HCT116 (cell line): ENCODE measurements around the gene LUC7L2. TPM values are rescaled to one million over a fixed set of nuclear protein-coding genes. Genes with fewer than 3 reads are reported as not detected.

Experiments
- ATAC-seq: fragments of 200-7000 bp; cut with Tn5 transposase; 2 replicates; pipeline ENCODE4 v1.9.1; 2020; ENCODE audit warnings: mild to moderate bottlenecking, moderate library complexity
- BruUV-seq: library from RNA; stranded (reverse); fragments of 400-500 nt; replicated peaks from 2 replicates; lab custom pipeline; 2021; lab: Mats Ljungman, UMichigan
- CTCF ChIA-PET: fragments of 300-600 bp; sonication (Branson Sonifier 250); formaldehyde crosslinking; loops from one replicate; lab custom pipeline; 2021; ENCODE audit warnings: antibody characterized with exemption; lab: Charles Lee
- POLR2A ChIA-PET: fragments of 300-600, 350-600 bp; sonication (Branson Sonifier 250); formaldehyde crosslinking; loops from one replicate; lab custom pipeline; 2021; ENCODE audit warnings: antibody characterized with exemption; lab: Charles Lee
- RAD21 ChIA-PET, 2 experiments: fragments of 300-600 bp; sonication (Branson Sonifier 250); formaldehyde crosslinking; loops; one replicate each; lab custom pipeline; 2023; ENCODE audit warnings: low total read pairs in 2 of 2; ENCODE audit not compliant: uncharacterized antibody in 2 of 2, unreplicated experiment in 2 of 2, low non-redundant PET in 1 of 2; lab: Charles Lee
- DNase-seq: peaks from one replicate; pipeline ENCODE4 v3.0.0-alpha.2; 2010; ENCODE audit warnings: low read depth, low spot score
- H2AFZ ChIP-seq: fragments of 200-600 bp; shearing (Covaris generic), sonication (generic); 2 replicates; pipeline ENCODE4 v1.6.1; 2017; ENCODE audit warnings: low read depth, mixed run types, mixed read lengths, antibody characterized with exemption, low read length; ENCODE audit not compliant: poor library complexity, severe bottlenecking
- H3K27ac ChIP-seq: 2 replicates; pipeline ENCODE4 v1.5.1; 2012; ENCODE audit warnings: low read depth, low read length
- H3K27me3 ChIP-seq: fragments of 200-600 bp; sonication (generic); 2 replicates; pipeline ENCODE4 v1.6.1; 2016; ENCODE audit warnings: mixed run types, low read length, mixed read lengths; ENCODE audit not compliant: insufficient read depth
- H3K36me3 ChIP-seq, 2 experiments: fragments of 200-500 bp in 1 of 2; fragments of 200-600 bp in 1 of 2; sonication (Bioruptor generic) in 1 of 2; sonication (generic) in 1 of 2; 2 replicates each; pipeline versions ENCODE4 v1.5.1 to v1.6.1; 2014 to 2016; ENCODE audit warnings: low read length in 2 of 2, inconsistent platforms in 1 of 2, mixed read lengths in 1 of 2, mixed run types in 1 of 2; ENCODE audit not compliant: insufficient read depth in 2 of 2, control insufficient read depth in 1 of 2
- H3K4me1 ChIP-seq, 2 experiments: fragments of 200-600 bp in 1 of 2; sonication (generic) in 1 of 2; 2 replicates each; pipeline versions ENCODE4 v1.5.1 to v1.6.1; 2012 to 2017; ENCODE audit warnings: low read length in 2 of 2, inconsistent platforms in 1 of 2, mild to moderate bottlenecking in 1 of 2, mixed read lengths in 1 of 2, mixed run types in 1 of 2, moderate library complexity in 1 of 2; ENCODE audit not compliant: insufficient read depth in 2 of 2, control insufficient read depth in 1 of 2
- H3K4me2 ChIP-seq: fragments of 200-600 bp; sonication (generic); 2 replicates; pipeline ENCODE4 v1.6.1; 2017; ENCODE audit warnings: mixed run types, low read length, mixed read lengths
- H3K4me3 ChIP-seq, 2 experiments: fragments of 200-600 bp in 1 of 2; sonication (generic) in 1 of 2; replicated peaks in 1 of 2; 2 replicates each; pipeline ENCODE4 v1.5.1; 2011 to 2016; ENCODE audit warnings: low read length in 2 of 2, control low read depth in 1 of 2, low read depth in 1 of 2, mild to moderate bottlenecking in 1 of 2, mixed read lengths in 1 of 2, mixed run types in 1 of 2
- H3K79me2 ChIP-seq: fragments of 200-600 bp; sonication (generic); 2 replicates; pipeline ENCODE4 v1.6.1; 2017; ENCODE audit warnings: mild to moderate bottlenecking, mixed run types, low read length, moderate library complexity, mixed read lengths; ENCODE audit not compliant: insufficient read depth
- H3K9ac ChIP-seq: fragments of 200-600 bp; sonication (generic); 2 replicates; pipeline ENCODE4 v1.6.1; 2016; ENCODE audit warnings: low read length, mixed read lengths
- H3K9me2 ChIP-seq: fragments of 200-600 bp; sonication (generic), shearing (Covaris generic); 2 replicates; pipeline ENCODE4 v1.6.1; 2017; ENCODE audit warnings: mixed run types, mild to moderate bottlenecking, moderate library complexity; ENCODE audit not compliant: insufficient read depth
- H3K9me3 ChIP-seq, 2 experiments: fragments of 200-500 bp in 1 of 2; fragments of 200-600 bp in 1 of 2; sonication (Bioruptor generic) in 1 of 2; sonication (generic) in 1 of 2; 2 replicates each; pipeline ENCODE4 v1.6.1; 2014 to 2017; ENCODE audit warnings: low read length in 2 of 2, mixed read lengths in 2 of 2, inconsistent platforms in 1 of 2, low read depth in 1 of 2, mild to moderate bottlenecking in 1 of 2, mixed run types in 1 of 2, moderate library complexity in 1 of 2; ENCODE audit not compliant: control insufficient read depth in 1 of 2, insufficient read depth in 1 of 2
- H4K20me1 ChIP-seq: fragments of 200-600 bp; sonication (generic), shearing (Covaris generic); 2 replicates; pipeline ENCODE4 v1.6.1; 2017; ENCODE audit warnings: mixed run types, mild to moderate bottlenecking, moderate library complexity; ENCODE audit not compliant: insufficient read depth
- CBX3 ChIP-seq: IDR thresholded peaks from 2 replicates; pipeline ENCODE4 v1.6.1; 2012; ENCODE audit warnings: low read depth
- JUND ChIP-seq: IDR thresholded peaks from 2 replicates; pipeline ENCODE4 v1.6.1; 2012
- POLR2AphosphoS5 ChIP-seq: IDR thresholded peaks from 2 replicates; pipeline ENCODE4 v1.6.1; 2011; ENCODE audit warnings: mild to moderate bottlenecking, low read depth, low read length, moderate library complexity
- SP1 ChIP-seq: IDR thresholded peaks from 2 replicates; pipeline ENCODE4 v1.6.1; 2012; ENCODE audit warnings: low read depth
- intact Hi-C: fragments of 100-400 bp; cut with micrococcal nuclease; formaldehyde crosslinking; loops from 2 replicates; pipeline ENCODE4 v1.10.0; 2022
- total RNA-seq: library from RNA; stranded (reverse); gene quantifications from one replicate; pipeline ENCODE4 v1.2.1, GENCODE V29; 2021; ENCODE audit not compliant: unreplicated experiment
- TF ChIP-seq, protein P1 (sequence below): IDR thresholded peaks from 2 replicates; pipeline ENCODE4 v1.6.1; 2012; ENCODE audit warnings: low read depth

LUC7L2 gene
- total RNA-seq, 1 experiment from 2014 or later = 98.8 TPM

DNA sequence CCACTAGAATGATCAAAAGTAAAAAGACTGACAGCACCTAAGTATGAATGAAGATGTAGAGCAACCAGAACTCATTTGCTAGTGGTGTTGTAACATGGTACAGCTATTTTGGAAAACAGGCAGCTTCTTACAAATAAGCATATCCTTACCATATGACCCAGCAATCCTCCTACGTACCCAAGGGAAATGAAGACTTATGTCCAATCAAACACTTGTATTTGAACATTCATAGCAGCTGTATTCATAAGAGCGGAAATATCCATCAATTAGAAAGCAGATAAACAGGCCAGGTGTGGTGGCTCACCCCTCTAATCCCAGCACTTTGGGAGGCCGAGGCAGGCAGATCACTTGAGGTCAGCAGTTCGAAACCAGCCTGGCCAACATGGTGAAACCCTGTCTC lies 70.7 kb downstream of the LUC7L2 start (continued):
- TF ChIP-seq, protein P1, sequence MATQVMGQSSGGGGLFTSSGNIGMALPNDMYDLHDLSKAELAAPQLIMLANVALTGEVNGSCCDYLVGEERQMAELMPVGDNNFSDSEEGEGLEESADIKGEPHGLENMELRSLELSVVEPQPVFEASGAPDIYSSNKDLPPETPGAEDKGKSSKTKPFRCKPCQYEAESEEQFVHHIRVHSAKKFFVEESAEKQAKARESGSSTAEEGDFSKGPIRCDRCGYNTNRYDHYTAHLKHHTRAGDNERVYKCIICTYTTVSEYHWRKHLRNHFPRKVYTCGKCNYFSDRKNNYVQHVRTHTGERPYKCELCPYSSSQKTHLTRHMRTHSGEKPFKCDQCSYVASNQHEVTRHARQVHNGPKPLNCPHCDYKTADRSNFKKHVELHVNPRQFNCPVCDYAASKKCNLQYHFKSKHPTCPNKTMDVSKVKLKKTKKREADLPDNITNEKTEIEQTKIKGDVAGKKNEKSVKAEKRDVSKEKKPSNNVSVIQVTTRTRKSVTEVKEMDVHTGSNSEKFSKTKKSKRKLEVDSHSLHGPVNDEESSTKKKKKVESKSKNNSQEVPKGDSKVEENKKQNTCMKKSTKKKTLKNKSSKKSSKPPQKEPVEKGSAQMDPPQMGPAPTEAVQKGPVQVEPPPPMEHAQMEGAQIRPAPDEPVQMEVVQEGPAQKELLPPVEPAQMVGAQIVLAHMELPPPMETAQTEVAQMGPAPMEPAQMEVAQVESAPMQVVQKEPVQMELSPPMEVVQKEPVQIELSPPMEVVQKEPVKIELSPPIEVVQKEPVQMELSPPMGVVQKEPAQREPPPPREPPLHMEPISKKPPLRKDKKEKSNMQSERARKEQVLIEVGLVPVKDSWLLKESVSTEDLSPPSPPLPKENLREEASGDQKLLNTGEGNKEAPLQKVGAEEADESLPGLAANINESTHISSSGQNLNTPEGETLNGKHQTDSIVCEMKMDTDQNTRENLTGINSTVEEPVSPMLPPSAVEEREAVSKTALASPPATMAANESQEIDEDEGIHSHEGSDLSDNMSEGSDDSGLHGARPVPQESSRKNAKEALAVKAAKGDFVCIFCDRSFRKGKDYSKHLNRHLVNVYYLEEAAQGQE = no peak

DNA sequence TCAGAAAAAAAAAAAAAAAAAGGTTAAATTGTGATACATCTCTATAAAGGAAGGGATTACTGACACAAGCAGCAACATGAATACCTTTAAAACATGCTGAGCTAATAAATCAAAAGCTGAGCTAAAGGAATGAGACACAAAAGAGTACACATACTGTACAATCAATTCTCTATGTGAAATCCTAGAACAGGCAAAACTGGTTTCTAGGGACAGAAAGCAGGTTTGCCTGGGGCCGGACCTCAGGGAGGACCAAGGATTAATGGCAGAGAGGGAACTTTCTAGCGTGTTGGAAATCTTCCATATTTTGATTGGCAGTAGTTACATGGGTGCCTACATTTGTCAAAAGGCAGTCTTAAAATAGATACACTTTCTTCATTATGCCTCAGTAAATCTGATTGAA lies 71.3 kb downstream of the LUC7L2 start:
- RAD21 ChIA-PET = no interaction called here
- intact Hi-C loops = no loop called here
- H3K4me2 ChIP-seq = peak overlapping the region; percentile 20

More for the DNA sequence above, 71.3 kb downstream of the LUC7L2 start:
- peak; percentile 32 for DNase-seq
- Histone ChIP-seq H3K36me3 (no peaks in the 10 kb centered on the region), H3K4me3 (no peak overlapping the region), H3K9me2 (no peaks in the 10 kb centered on the region), H3K9me3 (no peaks in the 10 kb centered on the region), H3K27ac (peak overlapping the region; percentile 53), H3K79me2 (no peaks in the 10 kb centered on the region), H4K20me1 (no peaks in the 10 kb centered on the region; the same call in 1 of the 2 replicates)
- CTCF ChIA-PET = interaction anchor here (1.4 kb wide), 1 partner anchor 190 kb away, joined by 3 read pairs; no protein-coding TSS in a partner anchor
- TF ChIP-seq JUND = peak; percentile 47; the same call in 1 of the 2 replicates
- TF ChIP-seq POLR2AphosphoS5 = no peak
- TF ChIP-seq CBX3 = peak; percentile 49; the same call in 1 of the 2 replicates
- peak; percentile 69; the same call in 1 of the 2 replicates for TF ChIP-seq SP1
- TF ChIP-seq, all 23 proteins: peak for 3
- no TSS peak for BruUV-seq
- Histone ChIP-seq H3K27me3 (no peaks in the 10 kb centered on the region), H3K9ac (no peak overlapping the region), H2AFZ (no peak overlapping the region), H3K4me1 (peaks cover 13 to 30% of the 10 kb centered on the region in 2 experiments; a peak in 3 of 4 replicates)
- peak; percentile 23; the same call in 1 of the 2 replicates for ATAC-seq
- POLR2A ChIA-PET = no interaction called here
